HG03064 (cell line): ENCODE measurements around the gene F2RL3.

ENCODE experiments used
- ATAC-seq: cut with Tn5 transposase; IDR thresholded peaks from one replicate; pipeline ENCODE4 v1.9.1; 2021; ENCODE audit warnings: low read depth; ENCODE audit not compliant: unreplicated experiment

Gene F2RL3

GRCh38 chr19:16892868-16893685 is 4.3 kb downstream of the F2RL3 start:
- no peak for ATAC-seq

DNA sequence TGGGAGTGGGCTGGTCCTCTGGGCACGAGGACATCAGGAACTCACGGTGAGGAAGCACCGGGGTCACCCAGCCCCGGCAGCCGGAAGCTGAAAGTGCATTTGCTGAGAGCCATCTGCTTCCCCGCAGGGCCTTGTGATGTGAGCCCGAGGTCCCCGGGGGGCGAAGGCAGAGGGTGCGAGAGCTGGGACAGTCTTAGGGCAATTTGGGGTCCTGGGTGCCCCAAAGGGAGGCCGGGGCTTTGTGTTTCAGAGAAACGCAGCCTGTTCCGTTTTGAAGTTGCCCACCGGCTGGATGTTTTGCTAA is 4.8 kb downstream of the F2RL3 start:
- ATAC-seq, result no peak

- no peak for ATAC-seq
Measured at GRCh38 chr19:16894080-16894479, 5.3 kb downstream of the F2RL3 start.

- ATAC-seq, result no peak
Measured at GRCh38 chr19:16895467-16896145, 6.8 kb downstream of the F2RL3 start.

GRCh38 chr19:16896146-16897028 is 7.6 kb downstream of the F2RL3 start:
- peak; percentile 29 for ATAC-seq

DNA sequence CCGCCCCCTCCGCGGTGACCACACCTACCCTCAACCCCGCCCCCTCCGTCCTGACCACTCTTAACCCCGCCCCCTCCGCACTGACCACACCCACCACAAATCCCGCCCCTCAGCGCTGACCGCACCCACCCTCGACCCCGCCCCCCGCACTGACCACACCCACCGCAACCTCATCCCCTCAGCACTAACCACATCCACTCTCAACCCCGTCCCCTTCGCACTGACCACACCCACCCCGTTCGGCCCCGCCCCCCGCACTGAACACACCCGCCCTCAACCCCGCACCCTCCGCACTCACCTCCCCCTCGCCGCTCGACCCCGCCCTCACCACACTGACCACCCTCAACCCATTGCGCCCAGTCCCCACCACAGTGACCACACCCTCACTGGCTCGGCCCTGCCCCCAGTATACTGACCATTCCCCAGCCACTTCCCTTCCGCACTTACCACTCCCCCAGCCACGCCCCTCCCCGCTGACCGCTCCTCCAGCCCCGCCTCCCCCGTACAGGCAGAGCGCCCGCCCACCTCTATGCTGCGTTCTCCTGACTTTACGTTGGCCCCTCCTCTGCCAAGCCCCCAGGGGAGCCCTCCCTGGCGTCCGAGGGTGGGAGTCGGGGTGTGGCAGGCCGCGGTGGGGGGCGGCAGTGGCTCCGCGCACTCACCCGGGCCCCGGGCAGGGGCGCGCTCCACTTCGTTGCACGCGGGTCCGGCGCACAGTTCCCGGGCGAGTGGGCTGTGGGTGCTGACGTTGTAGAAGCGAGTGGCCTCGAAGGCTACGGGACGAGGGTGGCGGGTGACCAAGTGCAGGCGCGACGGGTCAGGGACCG is 8.4 kb downstream of the F2RL3 start:
- ATAC-seq, result peak; percentile 41

DNA sequence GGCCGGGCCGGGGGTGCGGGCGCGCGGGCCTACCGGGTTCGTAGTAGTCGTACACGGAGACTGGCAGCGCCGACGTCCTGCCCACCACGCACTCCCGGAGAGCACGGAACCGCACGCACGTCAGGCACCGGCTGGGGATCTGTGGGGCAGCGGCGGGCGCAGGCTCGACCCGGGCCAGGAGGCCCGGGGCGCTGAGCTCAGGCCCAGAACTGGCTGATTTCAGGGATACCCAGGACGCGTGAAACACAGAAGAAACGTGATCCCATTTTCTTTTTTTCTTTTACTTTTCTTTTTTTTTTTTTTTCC is 9.0 kb downstream of the F2RL3 start:
- no peak for ATAC-seq

- no peak for ATAC-seq
Measured at GRCh38 chr19:16898361-16899015, 9.7 kb downstream of the F2RL3 start.

DNA sequence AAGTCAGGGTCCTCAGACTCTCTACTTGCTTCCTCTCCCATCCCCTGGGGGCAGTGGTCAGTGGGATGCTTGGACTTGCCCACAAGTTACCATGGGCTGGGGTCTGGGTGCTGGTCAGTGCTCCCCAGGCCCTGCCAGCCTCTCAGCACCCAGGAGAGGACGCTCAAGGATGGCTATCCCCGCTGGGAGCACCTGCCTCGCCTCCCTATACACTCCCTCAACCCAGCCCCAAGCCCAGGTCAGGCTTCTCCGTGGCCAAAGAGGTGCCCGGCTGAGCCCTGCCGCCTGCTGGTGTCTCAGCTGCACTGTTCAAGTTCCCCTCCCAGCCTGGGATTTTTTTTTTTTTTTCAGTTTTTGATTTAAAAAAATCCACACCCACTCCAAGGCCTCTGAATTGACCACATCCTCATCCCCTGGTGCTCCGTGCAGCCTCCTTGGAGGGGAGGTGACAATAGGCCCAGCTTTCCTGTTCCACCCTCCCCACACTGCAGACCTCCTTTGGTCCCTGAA is 10.8 kb downstream of the F2RL3 start:
- ATAC-seq, result no peak

GRCh38 chr19:16901491-16902175 is 12.8 kb downstream of the F2RL3 start:
- ATAC-seq, result no peak

DNA sequence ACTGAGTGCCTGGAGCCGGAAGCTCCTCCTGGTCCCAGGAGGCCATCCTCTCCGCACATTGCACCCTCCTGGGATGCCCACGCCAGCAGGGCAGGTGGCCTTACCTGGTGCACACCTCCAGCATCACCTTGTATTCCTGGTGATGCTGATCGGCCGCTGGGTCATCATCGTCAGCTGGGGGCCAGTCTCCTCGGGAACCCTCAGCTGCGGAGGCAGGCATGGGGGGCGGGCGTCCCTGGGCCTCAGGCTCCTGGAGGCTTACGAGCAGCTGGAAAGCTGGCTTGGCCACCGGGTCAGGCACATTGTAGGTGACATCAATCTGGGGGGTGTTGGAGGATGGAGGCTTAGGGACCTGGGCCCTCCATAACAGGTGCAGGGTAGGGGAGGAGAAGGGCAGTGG is 13.7 kb downstream of the F2RL3 start:
- ATAC-seq, result no peak

- ATAC-seq, result no peak
Measured at GRCh38 chr19:16903347-16903746, 14.5 kb downstream of the F2RL3 start.

DNA sequence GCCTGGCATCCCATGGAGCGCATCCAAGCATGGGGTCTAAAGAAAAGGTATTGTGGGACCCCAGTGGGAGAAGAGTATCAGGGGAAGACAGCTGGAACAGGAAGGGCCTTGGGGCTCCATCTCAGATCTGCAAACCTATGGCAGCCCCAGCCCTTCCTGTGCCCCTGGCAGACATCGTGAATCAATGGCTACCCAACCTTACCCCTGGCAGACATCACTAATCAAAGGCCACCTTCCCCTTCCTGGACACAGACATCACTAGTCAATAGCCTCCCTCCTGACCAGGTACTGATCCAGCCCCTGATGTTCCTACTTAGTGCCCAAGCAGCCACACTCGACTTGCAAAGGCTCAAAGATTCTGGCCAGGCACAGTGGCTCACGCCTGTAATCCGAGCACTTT is 15.8 kb downstream of the F2RL3 start:
- no peak for ATAC-seq

DNA sequence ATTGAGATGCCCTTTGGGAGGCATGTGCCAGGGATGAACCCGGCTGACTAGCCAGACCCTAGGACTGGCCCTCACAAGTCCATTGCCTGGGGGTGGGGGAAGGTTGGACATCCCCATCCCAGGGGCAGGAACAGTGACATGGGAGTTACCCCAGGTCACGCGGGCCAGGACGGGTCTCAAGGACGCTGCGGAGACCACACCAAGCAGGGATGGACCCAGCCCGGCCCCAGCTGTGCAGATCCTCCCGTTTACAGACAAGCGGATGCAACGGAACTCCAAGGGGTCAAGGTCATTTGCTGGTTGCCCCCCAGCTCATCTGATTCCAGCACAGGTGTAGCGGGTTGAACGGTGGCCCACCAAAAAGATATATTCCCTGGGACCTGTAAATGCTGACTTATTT is 20.0 kb downstream of the F2RL3 start:
- no peak for ATAC-seq

GRCh38 chr19:16911046-16911445 is 22.2 kb downstream of the F2RL3 start:
- ATAC-seq, result no peak

GRCh38 chr19:16912780-16913179 is 24.0 kb downstream of the F2RL3 start:
- no peak for ATAC-seq

- ATAC-seq, result no peak
Measured at GRCh38 chr19:16914421-16914820, 25.6 kb downstream of the F2RL3 start.

GRCh38 chr19:16915135-16915534 is 26.3 kb downstream of the F2RL3 start:
- ATAC-seq, result no peak

GRCh38 chr19:16915734-16916133 is 26.9 kb downstream of the F2RL3 start:
- no peak for ATAC-seq
